ENCODE measurements around the gene SLC66A1.

Gene SLC66A1

DNA sequence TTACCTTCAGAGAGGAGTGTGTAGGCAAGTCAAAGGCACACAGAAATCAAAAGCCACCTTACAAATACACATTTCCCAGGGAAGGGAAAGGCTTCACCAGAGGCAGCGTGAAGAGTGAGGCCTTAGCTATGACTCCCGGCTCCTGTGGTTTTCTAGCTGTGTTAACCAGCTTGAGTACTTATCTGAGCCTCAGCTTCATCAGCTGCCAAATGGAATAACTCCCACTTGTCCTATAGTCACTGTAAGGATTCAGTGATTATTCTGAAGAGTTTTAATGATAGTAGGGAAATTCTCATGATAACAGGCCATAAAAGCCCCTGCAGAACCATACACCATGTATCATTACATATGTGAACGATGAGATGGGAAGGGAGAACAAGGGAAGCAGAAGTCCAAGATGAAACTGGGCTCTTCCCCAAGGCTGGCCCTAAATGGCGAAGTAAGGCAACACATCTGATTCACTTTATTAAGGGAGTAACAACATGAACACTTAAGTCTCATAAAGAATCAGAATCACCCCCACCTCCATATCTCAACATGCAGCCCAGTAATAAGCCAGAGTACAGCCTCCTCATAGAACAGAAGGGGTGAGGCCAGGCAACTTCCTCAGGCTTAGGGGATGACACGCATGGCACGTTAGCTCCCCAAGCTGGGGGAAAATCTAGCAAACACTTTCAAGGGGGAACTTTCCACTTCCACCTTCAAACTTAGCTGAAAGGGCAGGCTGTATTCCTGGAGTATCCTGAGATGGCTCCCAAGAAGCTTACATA, 63.7 kb downstream of the SLC66A1 start:
- no peak for DNase-seq (ENCODE audit: low read depth in 1 of 2, low spot score in 1 of 2)

DNA sequence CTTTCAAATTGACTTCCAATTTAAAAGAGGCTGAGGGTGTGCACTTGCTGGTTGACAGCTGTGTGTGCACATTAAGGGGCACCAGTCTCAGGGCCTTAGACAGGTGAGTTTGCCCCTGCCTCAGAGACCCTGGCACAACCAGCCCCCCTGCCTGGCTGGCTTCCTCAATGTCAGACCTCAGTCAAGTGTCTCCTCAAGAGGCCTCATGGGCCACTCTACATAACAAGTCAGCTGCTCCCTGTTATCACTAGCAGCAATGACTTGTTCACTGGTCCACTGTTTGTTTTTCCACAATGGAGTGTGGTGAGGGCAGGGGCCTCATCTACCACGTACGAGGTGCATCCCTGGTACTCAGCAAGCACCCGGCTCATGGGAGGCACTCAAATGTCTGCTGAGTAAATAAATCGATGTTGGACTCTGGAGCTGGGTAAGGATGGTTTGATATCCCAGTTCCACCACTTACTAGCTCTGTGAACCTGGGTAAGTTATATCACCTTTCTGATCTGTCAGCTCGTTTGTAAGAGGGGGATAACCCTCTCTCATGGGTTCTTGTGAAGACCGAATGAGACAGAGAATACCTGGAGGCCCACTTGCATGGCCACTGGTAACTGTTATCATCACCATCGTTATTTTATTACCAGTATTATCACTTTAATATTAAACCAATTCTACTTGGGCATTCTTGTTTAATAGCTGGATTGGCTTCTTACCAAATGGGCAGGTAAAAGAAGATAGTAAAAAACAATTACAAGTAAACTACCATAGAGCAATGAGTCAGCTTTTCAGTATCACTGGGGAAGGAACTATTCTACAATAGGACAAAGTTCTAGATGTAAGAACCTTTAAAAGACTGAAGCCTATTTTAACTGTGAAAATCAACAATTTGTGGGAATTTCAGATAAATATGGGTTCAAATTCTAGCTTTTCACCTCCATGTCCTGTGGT, 64.6 kb downstream of the SLC66A1 start:
- no peak for DNase-seq (ENCODE audit: low read depth in 1 of 2, low spot score in 1 of 2)

GRCh38 chr1:19377812-19378718, 65.9 kb downstream of the SLC66A1 start:
- no peak for DNase-seq (ENCODE audit: low read depth in 1 of 2, low spot score in 1 of 2)
